GM23248 (cell line): Measurements from ENCODE around the gene GLYR1. TPM values are rescaled to one million over a fixed set of nuclear protein-coding genes. Genes with fewer than 3 reads are reported as not detected.

Experiments used
- DNase-seq: peaks from one replicate; pipeline ENCODE4 v3.0.0-alpha.2; 2015
- H2AFZ ChIP-seq: fragments of 200-600 bp; sonication (generic); 2 replicates; pipeline ENCODE4 v1.6.1; 2016; ENCODE audit warnings: antibody characterized with exemption
- H3F3A ChIP-seq: fragments of 200-600 bp; sonication (generic); 2 replicates; pipeline ENCODE4 v1.6.1; 2016; ENCODE audit warnings: mild to moderate bottlenecking, antibody characterized with exemption, mixed run types; ENCODE audit not compliant: insufficient read depth
- H3K27ac ChIP-seq: fragments of 200-600 bp; sonication (generic); 2 replicates; pipeline ENCODE4 v1.5.1; 2016; ENCODE audit warnings: mild to moderate bottlenecking
- H3K27me3 ChIP-seq: fragments of 200-600 bp; sonication (generic); replicated peaks from 2 replicates; pipeline ENCODE4 v1.6.1; 2016; ENCODE audit warnings: mild to moderate bottlenecking; ENCODE audit not compliant: insufficient read depth
- H3K36me3 ChIP-seq: fragments of 200-600 bp; sonication (generic); 2 replicates; pipeline ENCODE4 v1.6.1; 2016; ENCODE audit warnings: low read depth, mild to moderate bottlenecking
- H3K4me1 ChIP-seq: fragments of 200-600 bp; sonication (generic); 2 replicates; pipeline ENCODE4 v1.6.1; 2016; ENCODE audit warnings: mild to moderate bottlenecking; ENCODE audit not compliant: insufficient read depth
- H3K4me2 ChIP-seq: fragments of 200-600 bp; sonication (generic); one replicate; pipeline ENCODE4 v1.6.1; 2016; ENCODE audit warnings: mild to moderate bottlenecking; ENCODE audit not compliant: unreplicated experiment
- H3K4me3 ChIP-seq: fragments of 200-600 bp; sonication (generic); 2 replicates; pipeline ENCODE4 v1.5.1; 2016; ENCODE audit warnings: mild to moderate bottlenecking
- H3K79me2 ChIP-seq: fragments of 200-600 bp; sonication (generic); 2 replicates; pipeline ENCODE4 v1.6.1; 2016; ENCODE audit warnings: mild to moderate bottlenecking; ENCODE audit not compliant: insufficient read depth
- H3K9ac ChIP-seq: fragments of 200-600 bp; sonication (generic); 2 replicates; pipeline ENCODE4 v1.6.1; 2016; ENCODE audit warnings: mild to moderate bottlenecking
- H3K9me2 ChIP-seq: fragments of 200-600 bp; sonication (generic); 2 replicates; pipeline ENCODE4 v1.6.1; 2016; ENCODE audit warnings: mixed run types, mild to moderate bottlenecking, moderate library complexity; ENCODE audit not compliant: insufficient read depth
- H3K9me3 ChIP-seq: fragments of 200-600 bp; sonication (generic); one replicate; pipeline ENCODE4 v1.6.1; 2017; ENCODE audit warnings: low read depth
- H4K20me1 ChIP-seq: fragments of 200-600 bp; sonication (generic); 2 replicates; pipeline ENCODE4 v1.6.0; 2016; ENCODE audit not compliant: insufficient read depth
- EZH2 ChIP-seq: fragments of 200-600 bp; sonication (generic); IDR thresholded peaks from 2 replicates; pipeline ENCODE4 v1.6.1; 2018; ENCODE audit warnings: antibody characterized with exemption, mild to moderate bottlenecking; ENCODE audit not compliant: insufficient read depth, poor library complexity, severe bottlenecking
- EZH2phosphoT487 ChIP-seq: fragments of 200-600 bp; sonication (generic); IDR thresholded peaks from 2 replicates; pipeline ENCODE4 v1.6.1; 2018; ENCODE audit warnings: antibody characterized with exemption, moderate library complexity, mild to moderate bottlenecking, low read depth; ENCODE audit not compliant: insufficient read depth
- WGBS, 2 experiments: methylation state at CpG; one replicate each; pipeline ENCODE4 v1.1.6; 2015 to 2017; ENCODE audit warnings: low lambda C conversion rate in 2 of 2, low coverage in 1 of 2; ENCODE audit errors: missing lambda C conversion rate in 2 of 2; 5-methylcytosine and 5-hydroxymethylcytosine counted together
- in situ Hi-C: fragments of 300-500 bp; cut with MboI; formaldehyde crosslinking; loops from 2 replicates; pipeline ENCODE4 v1.15.0; 2020
- polyA plus RNA-seq: library from polyadenylated mRNA; unstranded; fragments of >200 nt; fragmentation: Nextera tagmentation; extraction: Ambion mirVana; gene quantifications from 2 replicates; pipeline ENCODE4 v1.2.1, GENCODE V29; 2016
- total RNA-seq: library from RNA; depleted of rRNA; stranded (reverse); fragments of >200 nt; shearing (Covaris generic); gene quantifications from 2 replicates; pipeline ENCODE4 v1.2.3, GENCODE V29; 2014

The GLYR1 gene
- total and polyA plus RNA-seq, 2 experiments from 2014 or later: 31.2 to 39.9 TPM

DNA sequence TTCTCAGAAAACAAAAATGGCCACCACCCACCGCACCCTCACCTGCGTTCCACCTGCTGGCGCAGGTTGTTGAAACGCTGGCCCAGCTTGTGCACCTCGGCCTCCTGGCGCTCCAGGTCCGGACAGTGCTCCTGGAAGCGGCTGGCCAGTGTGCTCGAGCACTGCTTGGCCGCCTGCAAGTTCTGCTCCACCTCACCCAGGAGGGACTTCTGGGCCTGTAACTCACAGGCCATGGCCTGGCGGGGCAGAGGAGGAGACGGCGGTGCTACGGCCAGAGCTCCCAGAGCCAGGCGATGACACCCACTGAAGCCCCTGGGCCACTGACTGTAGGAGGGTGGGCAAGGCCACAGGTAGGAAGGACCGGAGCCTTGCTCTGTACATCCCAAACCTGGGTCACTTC lies 43.6 kb upstream of the GLYR1 start:
- H4K20me1 ChIP-seq: no peaks in the 10 kb centered on the region
- H3K9ac ChIP-seq: no peak overlapping the region
- no peaks in the 10 kb centered on the region for H3K27me3 ChIP-seq
- no peak overlapping the region for H3K4me3 ChIP-seq
- 94 to 97% methylated on average over 15 to 16 of the region's 16 CpGs for WGBS, 2 experiments
- no peak overlapping the region for H3K4me2 ChIP-seq
- H3K9me3 ChIP-seq: no peaks in the 10 kb centered on the region
- DNase-seq: no peak
- no peaks in the 10 kb centered on the region for H3K4me1 ChIP-seq
- H3K36me3 ChIP-seq: peaks cover 13% of the 10 kb centered on the region; the same call in 1 of the 2 replicates
- H3F3A ChIP-seq: no peaks in the 10 kb centered on the region
- H3K9me2 ChIP-seq: no peaks in the 10 kb centered on the region
- TF ChIP-seq EZH2phosphoT487 (no peak), EZH2 (no peak)
- H2AFZ ChIP-seq: no peak overlapping the region
- H3K79me2 ChIP-seq: no peaks in the 10 kb centered on the region
- in situ Hi-C loops: no loop called here
- no peak overlapping the region for H3K27ac ChIP-seq

- no peak for DNase-seq
- H3K4me2 ChIP-seq: no peak overlapping the region
- TF ChIP-seq EZH2: no peak
- no peak for TF ChIP-seq EZH2phosphoT487
- no peak overlapping the region for H2AFZ ChIP-seq
- H3K36me3 ChIP-seq: peaks cover 14% of the 10 kb centered on the region; the same call in 1 of the 2 replicates
- no peak overlapping the region for H3K9ac ChIP-seq
- no peaks in the 10 kb centered on the region for H3K27me3 ChIP-seq
- in situ Hi-C loops: no loop called here
- no peaks in the 10 kb centered on the region for H3K9me2 ChIP-seq
- H3K9me3 ChIP-seq: no peaks in the 10 kb centered on the region
- H3K79me2 ChIP-seq: no peaks in the 10 kb centered on the region
- H3K4me3 ChIP-seq: no peak overlapping the region
- H4K20me1 ChIP-seq: no peaks in the 10 kb centered on the region
- H3K4me1 ChIP-seq: no peaks in the 10 kb centered on the region
- WGBS, 2 experiments: 72 to 76% methylated on average over 11 of the region's 11 CpGs
- no peak overlapping the region for H3K27ac ChIP-seq
- no peaks in the 10 kb centered on the region for H3F3A ChIP-seq
Observed at GRCh38 chr16:4890026-4890425, 42.9 kb upstream of the GLYR1 start.

GRCh38 chr16:4888428-4889135 lies 41.5 kb upstream of the GLYR1 start:
- TF ChIP-seq EZH2 (no peak), EZH2phosphoT487 (no peak)
- 90 to 91% methylated on average over 9 of the region's 9 CpGs for WGBS, 2 experiments
- Histone ChIP-seq H3K9me3 (no peaks in the 10 kb centered on the region), H2AFZ (no peak overlapping the region), H3K4me2 (no peak overlapping the region), H3K4me3 (no peak overlapping the region), H3K79me2 (no peaks in the 10 kb centered on the region), H3K27me3 (no peaks in the 10 kb centered on the region), H3K36me3 (peaks cover 14% of the 10 kb centered on the region), H3K9me2 (no peaks in the 10 kb centered on the region), H3K9ac (no peak overlapping the region), H3K4me1 (no peaks in the 10 kb centered on the region), H4K20me1 (no peaks in the 10 kb centered on the region), H3K27ac (no peak overlapping the region), H3F3A (no peaks in the 10 kb centered on the region)
- in situ Hi-C loops: no loop called here
- no peak for DNase-seq

DNA sequence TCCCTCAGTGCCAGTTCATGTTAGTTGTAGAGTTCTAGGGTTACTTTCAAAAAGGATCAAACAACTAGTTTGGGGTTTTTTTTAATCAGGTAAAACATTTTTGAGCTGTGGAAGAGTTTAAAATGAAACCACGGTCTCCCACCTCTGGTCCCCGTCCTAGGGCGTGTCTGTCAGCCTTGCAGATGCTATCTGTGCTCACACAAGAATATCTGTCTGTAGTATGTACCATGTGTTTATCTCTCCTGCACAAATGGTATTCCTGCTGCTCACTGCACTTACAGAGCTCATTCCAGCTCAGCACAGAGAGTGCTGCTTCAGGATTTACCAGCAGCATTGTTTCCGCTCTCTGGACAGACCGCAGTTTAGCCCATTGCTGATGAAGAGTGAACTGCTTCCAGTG lies 39.1 kb upstream of the GLYR1 start:
- in situ Hi-C loops: no loop called here

More for the DNA sequence above, 39.1 kb upstream of the GLYR1 start:
- no peak overlapping the region for H3K4me2 ChIP-seq
- H3K9ac ChIP-seq: no peak overlapping the region
- H3K4me3 ChIP-seq: no peak overlapping the region
- 98 to 99% methylated on average over 5 of the region's 5 CpGs for WGBS, 2 experiments
- peaks cover 22% of the 10 kb centered on the region for H3K36me3 ChIP-seq
- H3K9me2 ChIP-seq: no peaks in the 10 kb centered on the region
- no peak overlapping the region for H2AFZ ChIP-seq
- no peak overlapping the region for H3K27ac ChIP-seq
- peaks cover 8% of the 10 kb centered on the region; the same call in 1 of the 2 replicates for H3K4me1 ChIP-seq
- no peak for DNase-seq
- no peaks in the 10 kb centered on the region for H3K27me3 ChIP-seq
- no peaks in the 10 kb centered on the region for H3K79me2 ChIP-seq
- no peak for TF ChIP-seq EZH2
- no peak for TF ChIP-seq EZH2phosphoT487
- H3K9me3 ChIP-seq: no peaks in the 10 kb centered on the region
- peaks cover 14% of the 10 kb centered on the region for H3F3A ChIP-seq
- no peaks in the 10 kb centered on the region for H4K20me1 ChIP-seq
